Activated naive CD8-positive, alpha-beta T cell (primary cell): ENCODE results near the gene GNE.
"Not testable (repeated sequence)": the region's sequence is repeated elsewhere in the genome, so short reads cannot be mapped to it uniquely, and the experiment has no call there.

ENCODE experiments used
- H3K27ac Mint-ChIP-seq: one replicate; pipeline ENCODE4 v1.8.0; 2021; ENCODE audit warnings: mixed read lengths
- H3K27me3 Mint-ChIP-seq: one replicate; pipeline ENCODE4 v1.8.0; 2021; ENCODE audit warnings: mixed read lengths
- H3K36me3 Mint-ChIP-seq: one replicate; pipeline ENCODE4 v1.8.0; 2021; ENCODE audit warnings: mixed read lengths
- H3K4me1 Mint-ChIP-seq: one replicate; pipeline ENCODE4 v1.8.0; 2021; ENCODE audit warnings: low read depth, mixed read lengths
- H3K4me3 Mint-ChIP-seq: one replicate; pipeline ENCODE4 v1.8.0; 2021; ENCODE audit warnings: mild to moderate bottlenecking, mixed read lengths
- H3K9me3 Mint-ChIP-seq: one replicate; pipeline ENCODE4 v1.8.0; 2021; ENCODE audit warnings: low read depth, mixed read lengths

Gene GNE

GRCh38 chr9:36282275-36282674, 24.0 kb upstream of the GNE start:
- Mint-ChIP-seq H3K4me1 (no peaks in the 10 kb centered on the region), H3K4me3 (no peak overlapping the region), H3K9me3 (no peaks in the 10 kb centered on the region), H3K27ac (no peak overlapping the region), H3K27me3 (no peaks in the 10 kb centered on the region), H3K36me3 (peaks cover 6% of the 10 kb centered on the region)

GRCh38 chr9:36280989-36281388, 22.7 kb upstream of the GNE start:
- Mint-ChIP-seq H3K27me3 (no peaks in the 10 kb centered on the region), H3K27ac (no peak overlapping the region), H3K4me1 (no peaks in the 10 kb centered on the region), H3K9me3 (no peaks in the 10 kb centered on the region), H3K36me3 (peaks cover 3% of the 10 kb centered on the region), H3K4me3 (no peak overlapping the region)

GRCh38 chr9:36278243-36278642, 20.0 kb upstream of the GNE start:
- peaks cover 6% of the 10 kb centered on the region for H3K36me3 Mint-ChIP-seq
- H3K27ac Mint-ChIP-seq, result no peak overlapping the region
- no peak overlapping the region for H3K4me3 Mint-ChIP-seq
- no peaks in the 10 kb centered on the region for H3K9me3 Mint-ChIP-seq
- H3K27me3 Mint-ChIP-seq, result no peaks in the 10 kb centered on the region
- no peaks in the 10 kb centered on the region for H3K4me1 Mint-ChIP-seq

- H3K4me1 Mint-ChIP-seq, result no peaks in the 10 kb centered on the region
- H3K4me3 Mint-ChIP-seq, result no peak overlapping the region
- no peaks in the 10 kb centered on the region for H3K9me3 Mint-ChIP-seq
- no peak overlapping the region for H3K27ac Mint-ChIP-seq
- H3K27me3 Mint-ChIP-seq, result no peaks in the 10 kb centered on the region
- peaks cover 6% of the 10 kb centered on the region for H3K36me3 Mint-ChIP-seq
These were observed 18.5 kb upstream of the GNE start for GRCh38 chr9:36276781-36277181.

GRCh38 chr9:36276254-36276653, 18.0 kb upstream of the GNE start:
- H3K36me3 Mint-ChIP-seq, result peaks cover 6% of the 10 kb centered on the region
- H3K4me1 Mint-ChIP-seq, result no peaks in the 10 kb centered on the region
- no peak overlapping the region for H3K27ac Mint-ChIP-seq
- H3K27me3 Mint-ChIP-seq, result no peaks in the 10 kb centered on the region
- no peak overlapping the region for H3K4me3 Mint-ChIP-seq
- no peaks in the 10 kb centered on the region for H3K9me3 Mint-ChIP-seq

- H3K4me1 Mint-ChIP-seq, result no peaks in the 10 kb centered on the region
These were observed 16.8 kb upstream of the GNE start for GRCh38 chr9:36275060-36275459.

GRCh38 chr9:36273354-36273753, 15.1 kb upstream of the GNE start:
- H3K4me1 Mint-ChIP-seq, H3K27me3 Mint-ChIP-seq, H3K36me3 Mint-ChIP-seq, H3K9me3 Mint-ChIP-seq, H3K4me3 Mint-ChIP-seq, H3K27ac Mint-ChIP-seq: not testable (repeated sequence)

More at GRCh38 chr9:36275060-36275459, 16.8 kb upstream of the GNE start:
- no peaks in the 10 kb centered on the region for H3K9me3 Mint-ChIP-seq
- no peaks in the 10 kb centered on the region for H3K27me3 Mint-ChIP-seq
- H3K27ac Mint-ChIP-seq, result no peak overlapping the region
- H3K4me3 Mint-ChIP-seq, result no peak overlapping the region
- H3K36me3 Mint-ChIP-seq, result peaks cover 2% of the 10 kb centered on the region

- Mint-ChIP-seq H3K27ac (no peak overlapping the region), H3K4me3 (no peak overlapping the region), H3K9me3 (no peaks in the 10 kb centered on the region), H3K36me3 (no peaks in the 10 kb centered on the region), H3K27me3 (no peaks in the 10 kb centered on the region), H3K4me1 (no peaks in the 10 kb centered on the region)
These were observed 9.8 kb upstream of the GNE start for GRCh38 chr9:36268007-36268427.

GRCh38 chr9:36264896-36265295, 6.6 kb upstream of the GNE start:
- Mint-ChIP-seq H3K9me3 (no peaks in the 10 kb centered on the region), H3K4me3 (no peak overlapping the region), H3K27ac (no peak overlapping the region), H3K4me1 (no peaks in the 10 kb centered on the region), H3K36me3 (no peaks in the 10 kb centered on the region), H3K27me3 (no peaks in the 10 kb centered on the region)

- Mint-ChIP-seq H3K4me3 (no peak overlapping the region), H3K9me3 (no peaks in the 10 kb centered on the region), H3K27ac (no peak overlapping the region), H3K36me3 (no peaks in the 10 kb centered on the region), H3K27me3 (no peaks in the 10 kb centered on the region), H3K4me1 (peaks cover under 1% of the 10 kb centered on the region)
These were observed 5.4 kb upstream of the GNE start for GRCh38 chr9:36263683-36264082.

- peak overlapping the region; percentile 92 for H3K4me3 Mint-ChIP-seq
These were observed 817 bp upstream of the GNE start for GRCh38 chr9:36258996-36259533.

GRCh38 chr9:36251428-36251827, 6.8 kb downstream of the GNE start:
- no peak overlapping the region for H3K4me3 Mint-ChIP-seq
- no peak overlapping the region for H3K27ac Mint-ChIP-seq
- H3K36me3 Mint-ChIP-seq, result peaks cover 3% of the 10 kb centered on the region
- H3K4me1 Mint-ChIP-seq, result peaks cover 15% of the 10 kb centered on the region
- H3K27me3 Mint-ChIP-seq, result no peaks in the 10 kb centered on the region
- H3K9me3 Mint-ChIP-seq, result no peaks in the 10 kb centered on the region

More at GRCh38 chr9:36258996-36259533, 817 bp upstream of the GNE start:
- Mint-ChIP-seq H3K4me1 (peaks cover 10% of the 10 kb centered on the region), H3K27ac (peak overlapping the region; percentile 90), H3K36me3 (no peaks in the 10 kb centered on the region), H3K9me3 (no peaks in the 10 kb centered on the region), H3K27me3 (no peaks in the 10 kb centered on the region)

- Mint-ChIP-seq H3K4me1 (peaks cover 15% of the 10 kb centered on the region), H3K27ac (no peak overlapping the region), H3K36me3 (peaks cover 3% of the 10 kb centered on the region), H3K4me3 (no peak overlapping the region), H3K9me3 (no peaks in the 10 kb centered on the region), H3K27me3 (no peaks in the 10 kb centered on the region)
These were observed 8.2 kb downstream of the GNE start for GRCh38 chr9:36250079-36250478.

GRCh38 chr9:36249189-36249588, 9.1 kb downstream of the GNE start:
- Mint-ChIP-seq H3K36me3 (peaks cover 3% of the 10 kb centered on the region), H3K27me3 (no peaks in the 10 kb centered on the region), H3K4me1 (peaks cover 15% of the 10 kb centered on the region), H3K9me3 (no peaks in the 10 kb centered on the region), H3K4me3 (no peak overlapping the region), H3K27ac (no peak overlapping the region)

GRCh38 chr9:36248061-36248460, 10.2 kb downstream of the GNE start:
- not testable (repeated sequence) for H3K27ac Mint-ChIP-seq, H3K4me3 Mint-ChIP-seq, H3K27me3 Mint-ChIP-seq, H3K9me3 Mint-ChIP-seq, H3K36me3 Mint-ChIP-seq
- H3K4me1 Mint-ChIP-seq, result peaks cover 15% of the 10 kb centered on the region

- H3K36me3 Mint-ChIP-seq, result peaks cover 5% of the 10 kb centered on the region
- H3K4me3 Mint-ChIP-seq, result no peak overlapping the region
These were observed 10.9 kb downstream of the GNE start for GRCh38 chr9:36247356-36247755.

More at GRCh38 chr9:36247356-36247755, 10.9 kb downstream of the GNE start:
- peaks cover 15% of the 10 kb centered on the region for H3K4me1 Mint-ChIP-seq
- no peaks in the 10 kb centered on the region for H3K9me3 Mint-ChIP-seq
- no peaks in the 10 kb centered on the region for H3K27me3 Mint-ChIP-seq
- peak overlapping the region; percentile 23 for H3K27ac Mint-ChIP-seq
